Measurements from ENCODE around the gene NAPA.

The NAPA gene

DNA sequence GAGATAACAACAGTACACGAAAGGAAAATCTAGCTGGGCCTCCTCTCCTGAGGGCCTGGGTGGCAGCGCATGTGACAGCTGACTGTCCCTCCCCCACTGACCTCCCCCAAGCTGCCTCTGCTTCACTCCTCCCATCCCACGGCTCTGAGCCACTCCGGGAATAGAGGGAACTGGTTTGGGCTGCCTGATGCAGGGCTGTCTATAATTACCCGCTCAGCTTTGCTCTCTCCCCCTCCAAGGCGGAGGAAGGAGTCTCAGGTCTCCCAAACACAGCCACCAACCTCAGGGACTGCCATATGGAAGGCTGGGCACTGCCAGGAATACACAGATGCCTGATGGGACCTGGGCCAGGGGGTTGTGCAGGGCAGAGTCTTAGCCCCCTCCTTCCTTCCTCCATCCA is 7.9 kb downstream of the NAPA start:
- H2AFZ ChIP-seq (ENCODE audit: low read length) = no peak overlapping the region
- peaks cover 2% of the 10 kb centered on the region for H3K4me1 ChIP-seq (ENCODE audit: insufficient read depth, low read length, poor library complexity, severe bottlenecking)
- H3K79me2 ChIP-seq (ENCODE audit: insufficient read depth, low read length) = peaks cover 54% of the 10 kb centered on the region
- H3K4me3 ChIP-seq (ENCODE audit: low read length, poor library complexity, severe bottlenecking) = no peak overlapping the region
- H3K4me2 ChIP-seq (ENCODE audit: low read depth, low read length, poor library complexity, severe bottlenecking) = no peak overlapping the region
- no peaks in the 10 kb centered on the region for H3K9me3 ChIP-seq (ENCODE audit: insufficient read depth, low read depth, low read length)
- no peaks in the 10 kb centered on the region for H3K27me3 ChIP-seq (ENCODE audit: insufficient read depth, low read length, poor library complexity, severe bottlenecking)
- no peak overlapping the region for H3K9ac ChIP-seq (ENCODE audit: low read depth, low read length, poor library complexity, severe bottlenecking)
- peaks cover 24% of the 10 kb centered on the region for H4K20me1 ChIP-seq (ENCODE audit: insufficient read depth, low read length, poor library complexity, severe bottlenecking)
- H3K36me3 ChIP-seq (ENCODE audit: insufficient read depth, low read length) = peaks cover 18% of the 10 kb centered on the region; the same call in 1 of the 2 replicates
- H3F3A ChIP-seq (ENCODE audit: low read depth) = no peaks in the 10 kb centered on the region
- H3K9me2 ChIP-seq (replicated peaks; ENCODE audit: low read depth, low read length) = no peaks in the 10 kb centered on the region
- TF ChIP-seq, protein P1, sequence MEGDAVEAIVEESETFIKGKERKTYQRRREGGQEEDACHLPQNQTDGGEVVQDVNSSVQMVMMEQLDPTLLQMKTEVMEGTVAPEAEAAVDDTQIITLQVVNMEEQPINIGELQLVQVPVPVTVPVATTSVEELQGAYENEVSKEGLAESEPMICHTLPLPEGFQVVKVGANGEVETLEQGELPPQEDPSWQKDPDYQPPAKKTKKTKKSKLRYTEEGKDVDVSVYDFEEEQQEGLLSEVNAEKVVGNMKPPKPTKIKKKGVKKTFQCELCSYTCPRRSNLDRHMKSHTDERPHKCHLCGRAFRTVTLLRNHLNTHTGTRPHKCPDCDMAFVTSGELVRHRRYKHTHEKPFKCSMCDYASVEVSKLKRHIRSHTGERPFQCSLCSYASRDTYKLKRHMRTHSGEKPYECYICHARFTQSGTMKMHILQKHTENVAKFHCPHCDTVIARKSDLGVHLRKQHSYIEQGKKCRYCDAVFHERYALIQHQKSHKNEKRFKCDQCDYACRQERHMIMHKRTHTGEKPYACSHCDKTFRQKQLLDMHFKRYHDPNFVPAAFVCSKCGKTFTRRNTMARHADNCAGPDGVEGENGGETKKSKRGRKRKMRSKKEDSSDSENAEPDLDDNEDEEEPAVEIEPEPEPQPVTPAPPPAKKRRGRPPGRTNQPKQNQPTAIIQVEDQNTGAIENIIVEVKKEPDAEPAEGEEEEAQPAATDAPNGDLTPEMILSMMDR (conservative IDR thresholded peaks at IDR 0.05; ENCODE audit: low read length) = no peak
- TF ChIP-seq EZH2phosphoT487 (IDR thresholded peaks at IDR 0.05; ENCODE audit: borderline replicate concordance) = no peak

DNA sequence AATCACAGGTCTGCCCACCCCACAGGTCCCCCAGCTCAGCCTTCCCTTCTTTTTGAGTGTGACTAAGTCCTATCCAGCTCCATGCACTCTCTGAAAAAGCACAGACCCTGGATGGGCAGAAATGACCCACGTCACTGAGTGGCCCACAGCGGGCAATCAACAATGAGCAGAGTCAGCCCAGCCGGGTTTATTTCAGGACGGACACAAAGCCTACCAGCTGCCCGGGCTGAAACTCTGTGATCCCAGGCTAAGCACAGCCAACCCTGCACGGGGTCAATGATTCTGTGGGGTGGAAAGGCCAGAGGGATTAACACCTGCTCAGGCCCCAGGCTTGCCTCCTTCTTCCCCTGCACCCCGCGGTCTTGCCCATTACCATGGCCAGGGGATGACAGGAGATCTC is 8.4 kb downstream of the NAPA start:
- Histone ChIP-seq H3K4me1 (ENCODE audit: insufficient read depth, low read length, poor library complexity, severe bottlenecking) (no peaks in the 10 kb centered on the region), H3K9ac (ENCODE audit: low read depth, low read length, poor library complexity, severe bottlenecking) (no peak overlapping the region), H3K36me3 (ENCODE audit: insufficient read depth, low read length) (peaks cover 21% of the 10 kb centered on the region; the same call in 1 of the 2 replicates), H4K20me1 (ENCODE audit: insufficient read depth, low read length, poor library complexity, severe bottlenecking) (peaks cover 21% of the 10 kb centered on the region), H3K4me2 (ENCODE audit: low read depth, low read length, poor library complexity, severe bottlenecking) (no peak overlapping the region), H2AFZ (ENCODE audit: low read length) (no peak overlapping the region), H3K9me2 (replicated peaks; ENCODE audit: low read depth, low read length) (no peaks in the 10 kb centered on the region), H3K4me3 (ENCODE audit: low read length, poor library complexity, severe bottlenecking) (no peak overlapping the region), H3K9me3 (ENCODE audit: insufficient read depth, low read depth, low read length) (no peaks in the 10 kb centered on the region), H3K27me3 (ENCODE audit: insufficient read depth, low read length, poor library complexity, severe bottlenecking) (no peaks in the 10 kb centered on the region), H3K79me2 (ENCODE audit: insufficient read depth, low read length) (peaks cover 48% of the 10 kb centered on the region), H3F3A (ENCODE audit: low read depth) (no peaks in the 10 kb centered on the region)
- TF ChIP-seq, protein P1 (conservative IDR thresholded peaks at IDR 0.05; ENCODE audit: low read length) = no peak
- no peak for TF ChIP-seq EZH2phosphoT487 (IDR thresholded peaks at IDR 0.05; ENCODE audit: borderline replicate concordance)

DNA sequence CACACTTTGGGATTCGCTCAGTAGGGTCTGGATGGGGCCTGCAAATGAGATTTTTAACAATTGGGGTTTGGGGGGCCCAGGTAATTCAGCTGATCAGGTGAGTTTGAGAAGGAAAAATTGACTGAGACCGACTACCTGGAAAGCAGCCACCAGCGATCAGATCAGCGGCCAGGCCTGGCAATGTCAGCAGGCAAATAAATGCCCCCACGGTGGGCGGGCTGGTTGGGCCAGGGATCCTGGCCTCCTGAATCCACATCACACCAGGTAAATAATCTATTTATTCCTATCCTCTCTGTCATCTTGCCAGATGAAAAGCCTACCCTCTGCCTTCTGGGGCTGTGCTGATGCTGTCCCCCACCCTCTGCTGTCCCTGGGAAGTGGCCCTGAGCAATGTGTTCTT is 9.4 kb downstream of the NAPA start:
- H3K9me3 ChIP-seq (ENCODE audit: insufficient read depth, low read depth, low read length) = no peaks in the 10 kb centered on the region
- no peaks in the 10 kb centered on the region for H3F3A ChIP-seq (ENCODE audit: low read depth)
- H3K4me2 ChIP-seq (ENCODE audit: low read depth, low read length, poor library complexity, severe bottlenecking) = no peak overlapping the region
- H3K4me3 ChIP-seq (ENCODE audit: low read length, poor library complexity, severe bottlenecking) = no peak overlapping the region
- H2AFZ ChIP-seq (ENCODE audit: low read length) = no peak overlapping the region
- H3K79me2 ChIP-seq (ENCODE audit: insufficient read depth, low read length) = peaks cover 39% of the 10 kb centered on the region
- no peaks in the 10 kb centered on the region for H3K27me3 ChIP-seq (ENCODE audit: insufficient read depth, low read length, poor library complexity, severe bottlenecking)
- H3K9ac ChIP-seq (ENCODE audit: low read depth, low read length, poor library complexity, severe bottlenecking) = no peak overlapping the region
- H3K9me2 ChIP-seq (replicated peaks; ENCODE audit: low read depth, low read length) = no peaks in the 10 kb centered on the region
- TF ChIP-seq EZH2phosphoT487 (IDR thresholded peaks at IDR 0.05; ENCODE audit: borderline replicate concordance) = no peak
- TF ChIP-seq, protein P1 (conservative IDR thresholded peaks at IDR 0.05; ENCODE audit: low read length) = no peak
- H3K4me1 ChIP-seq (ENCODE audit: insufficient read depth, low read length, poor library complexity, severe bottlenecking) = no peaks in the 10 kb centered on the region
- H3K36me3 ChIP-seq (ENCODE audit: insufficient read depth, low read length) = peaks cover 27% of the 10 kb centered on the region; the same call in 1 of the 2 replicates
- H4K20me1 ChIP-seq (ENCODE audit: insufficient read depth, low read length, poor library complexity, severe bottlenecking) = peaks cover 16% of the 10 kb centered on the region

Data from Loucy (cell line).